ENCODE data around the gene CCDC170. TPM values are rescaled to one million over a fixed set of nuclear protein-coding genes. Genes with fewer than 3 reads are reported as not detected.

Gene CCDC170
- total RNA-seq, 6 experiments from 2014 or later: 0.09 to 0.43 (median 0.30) TPM

DNA sequence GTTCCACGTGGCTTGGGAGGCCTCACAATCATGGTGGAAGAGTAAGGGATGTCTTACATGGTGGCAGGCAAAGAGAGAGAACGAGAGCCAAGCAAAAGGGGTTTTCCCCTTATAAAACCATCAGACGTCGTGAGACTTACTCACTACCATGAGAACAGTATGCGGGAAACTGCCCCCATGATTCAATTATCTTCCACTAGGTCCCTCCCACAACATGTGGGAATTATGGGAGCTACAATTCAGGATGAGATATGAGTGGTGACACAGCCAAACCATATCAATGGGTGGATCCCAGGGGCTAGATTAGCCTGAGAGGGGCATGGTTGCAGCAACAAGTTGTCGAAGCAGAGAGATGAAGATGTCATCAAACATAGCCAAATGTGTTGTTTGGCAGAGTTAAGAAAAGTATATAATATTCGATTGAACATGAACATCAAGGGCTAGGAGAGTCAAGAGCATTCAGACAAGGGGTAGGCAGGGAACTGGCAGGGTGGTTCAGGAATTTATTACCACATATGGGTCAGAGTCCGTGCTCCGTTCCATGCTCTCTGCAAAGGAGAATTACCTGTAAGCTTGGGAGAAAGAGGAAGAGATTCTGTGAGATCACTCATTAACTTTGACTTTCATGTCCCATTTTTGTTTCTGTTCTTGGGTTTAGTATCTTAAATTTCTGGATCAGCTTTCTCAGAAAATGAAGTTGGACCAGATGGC is 98.8 kb downstream of the CCDC170 start:
- Mint-ChIP-seq H3K9me3 (peaks cover 30% of the 10 kb centered on the region), H3K4me1 (ENCODE audit: low read depth) (no peaks in the 10 kb centered on the region), H3K36me3 (ENCODE audit: low read depth) (no peaks in the 10 kb centered on the region), H3K4me3 (no peak overlapping the region), H3K27me3 (ENCODE audit: insufficient read depth) (peaks cover 2% of the 10 kb centered on the region; the same call in 1 of the 2 replicates), H3K27ac (no peak overlapping the region)
- no peak for DNase-seq
- TF ChIP-seq, protein P1, sequence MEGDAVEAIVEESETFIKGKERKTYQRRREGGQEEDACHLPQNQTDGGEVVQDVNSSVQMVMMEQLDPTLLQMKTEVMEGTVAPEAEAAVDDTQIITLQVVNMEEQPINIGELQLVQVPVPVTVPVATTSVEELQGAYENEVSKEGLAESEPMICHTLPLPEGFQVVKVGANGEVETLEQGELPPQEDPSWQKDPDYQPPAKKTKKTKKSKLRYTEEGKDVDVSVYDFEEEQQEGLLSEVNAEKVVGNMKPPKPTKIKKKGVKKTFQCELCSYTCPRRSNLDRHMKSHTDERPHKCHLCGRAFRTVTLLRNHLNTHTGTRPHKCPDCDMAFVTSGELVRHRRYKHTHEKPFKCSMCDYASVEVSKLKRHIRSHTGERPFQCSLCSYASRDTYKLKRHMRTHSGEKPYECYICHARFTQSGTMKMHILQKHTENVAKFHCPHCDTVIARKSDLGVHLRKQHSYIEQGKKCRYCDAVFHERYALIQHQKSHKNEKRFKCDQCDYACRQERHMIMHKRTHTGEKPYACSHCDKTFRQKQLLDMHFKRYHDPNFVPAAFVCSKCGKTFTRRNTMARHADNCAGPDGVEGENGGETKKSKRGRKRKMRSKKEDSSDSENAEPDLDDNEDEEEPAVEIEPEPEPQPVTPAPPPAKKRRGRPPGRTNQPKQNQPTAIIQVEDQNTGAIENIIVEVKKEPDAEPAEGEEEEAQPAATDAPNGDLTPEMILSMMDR (IDR thresholded peaks at IDR 0.05): no peak

DNA sequence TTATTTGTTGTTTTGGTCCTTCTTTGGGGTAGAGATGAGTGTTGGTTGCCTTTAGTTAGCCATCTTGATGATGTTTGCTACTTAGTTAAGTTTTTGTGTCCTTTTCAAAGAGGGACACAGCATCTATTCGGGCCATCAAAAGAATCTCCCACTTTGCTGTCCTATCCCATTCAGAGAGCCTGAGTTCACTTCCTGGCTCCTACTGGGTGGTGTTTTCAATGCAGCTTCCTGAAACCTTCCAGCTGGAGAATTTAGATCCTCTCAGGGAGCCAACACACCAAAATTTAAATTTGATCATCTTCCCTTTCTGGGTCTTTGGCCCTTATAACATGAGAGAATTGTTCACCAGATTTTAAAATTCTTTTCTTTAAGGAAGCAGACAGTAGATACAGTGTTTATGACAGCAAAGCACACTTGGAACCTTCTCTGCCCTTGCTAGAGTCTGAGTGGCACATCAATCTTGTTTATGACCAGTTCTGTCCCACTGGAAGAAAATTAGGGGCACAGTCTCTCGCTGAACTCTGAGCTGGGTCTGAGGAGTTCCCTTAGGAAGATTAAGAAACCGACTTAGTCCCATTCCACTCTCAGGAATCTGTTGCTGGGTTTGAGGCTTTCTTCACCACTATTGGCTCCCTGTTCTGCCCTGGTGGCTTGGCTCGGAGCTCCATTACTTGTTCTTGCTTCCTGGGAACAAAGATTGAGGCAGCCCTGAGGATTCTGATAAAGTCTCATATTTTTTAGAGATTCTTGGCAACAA is 115.5 kb downstream of the CCDC170 start:
- H3K36me3 Mint-ChIP-seq (ENCODE audit: low read depth): no peaks in the 10 kb centered on the region
- TF ChIP-seq, protein P1 (IDR thresholded peaks at IDR 0.05): no peak
- H3K27ac Mint-ChIP-seq: no peak overlapping the region
- peaks cover 10% of the 10 kb centered on the region; the same call in 1 of the 2 replicates for H3K9me3 Mint-ChIP-seq
- DNase-seq: no peak
- no peaks in the 10 kb centered on the region for H3K27me3 Mint-ChIP-seq (ENCODE audit: insufficient read depth)
- H3K4me3 Mint-ChIP-seq: no peak overlapping the region
- no peaks in the 10 kb centered on the region for H3K4me1 Mint-ChIP-seq (ENCODE audit: low read depth)

GRCh38 chr6:151610326-151610725 is 116.5 kb downstream of the CCDC170 start:
- no peaks in the 10 kb centered on the region for H3K36me3 Mint-ChIP-seq (ENCODE audit: low read depth)
- H3K4me3 Mint-ChIP-seq: no peak overlapping the region
- no peak for DNase-seq
- no peaks in the 10 kb centered on the region for H3K27me3 Mint-ChIP-seq (ENCODE audit: insufficient read depth)
- H3K4me1 Mint-ChIP-seq (ENCODE audit: low read depth): no peaks in the 10 kb centered on the region
- H3K27ac Mint-ChIP-seq: no peak overlapping the region
- peaks cover 10% of the 10 kb centered on the region; the same call in 1 of the 2 replicates for H3K9me3 Mint-ChIP-seq
- TF ChIP-seq, protein P1 (IDR thresholded peaks at IDR 0.05): no peak

GRCh38 chr6:151614630-151615029 is 120.8 kb downstream of the CCDC170 start:
- no peaks in the 10 kb centered on the region for H3K4me1 Mint-ChIP-seq (ENCODE audit: low read depth)
- DNase-seq: no peak
- no peak overlapping the region for H3K4me3 Mint-ChIP-seq
- H3K36me3 Mint-ChIP-seq (ENCODE audit: low read depth): no peaks in the 10 kb centered on the region
- H3K9me3 Mint-ChIP-seq: peaks cover 3% of the 10 kb centered on the region; the same call in 1 of the 2 replicates
- H3K27ac Mint-ChIP-seq: no peak overlapping the region
- TF ChIP-seq, protein P1 (IDR thresholded peaks at IDR 0.05): no peak
- H3K27me3 Mint-ChIP-seq (ENCODE audit: insufficient read depth): no peaks in the 10 kb centered on the region

DNA sequence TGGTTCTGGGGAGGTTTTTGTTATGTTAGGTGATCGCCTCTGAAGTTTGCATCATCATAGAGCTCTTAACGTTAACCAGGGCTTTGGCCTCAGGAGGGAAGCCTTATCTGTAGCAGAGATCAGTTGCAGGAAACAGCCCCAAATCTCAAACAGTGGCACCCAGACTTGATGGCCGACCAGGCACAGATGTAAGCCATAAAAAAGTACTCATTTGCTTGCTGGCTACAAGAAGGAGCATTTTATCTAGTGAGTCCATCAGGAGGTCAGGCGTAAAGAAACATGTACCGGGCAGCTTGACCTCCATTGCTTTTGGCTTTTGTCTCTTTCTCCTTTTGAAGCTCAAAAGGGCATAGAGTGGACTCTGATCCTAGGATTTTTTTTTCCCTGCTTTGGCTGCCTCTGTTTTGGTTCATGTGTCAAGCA is 122.3 kb downstream of the CCDC170 start:
- no peaks in the 10 kb centered on the region for H3K36me3 Mint-ChIP-seq (ENCODE audit: low read depth)
- H3K27me3 Mint-ChIP-seq (ENCODE audit: insufficient read depth): no peaks in the 10 kb centered on the region
- TF ChIP-seq, protein P1 (IDR thresholded peaks at IDR 0.05): no peak
- no peaks in the 10 kb centered on the region for H3K4me1 Mint-ChIP-seq (ENCODE audit: low read depth)
- H3K4me3 Mint-ChIP-seq: no peak overlapping the region
- no peak for DNase-seq
- peaks cover 3% of the 10 kb centered on the region; the same call in 1 of the 2 replicates for H3K9me3 Mint-ChIP-seq
- no peak overlapping the region for H3K27ac Mint-ChIP-seq
